DND-41 (cell line): Measurements from ENCODE around the gene BCL2L1.

Experiments used
- ATAC-seq: fragments of 200-7000 bp; cut with Tn5 transposase; 3 replicates; pipeline ENCODE4 v1.9.1; 2021; ENCODE audit warnings: low read depth; ENCODE audit not compliant: insufficient read depth
- DNase-seq: peaks from one replicate; pipeline ENCODE4 v3.0.0-alpha.2; 2020
- H2AFZ ChIP-seq: 2 replicates; pipeline ENCODE4 v1.6.0; 2012; ENCODE audit warnings: low read depth, low read length
- H3K27ac ChIP-seq: 2 replicates; pipeline ENCODE4 v1.5.1; 2012; ENCODE audit warnings: low read length, inconsistent platforms
- H3K27me3 ChIP-seq: fragments of 200-600 bp; sonication (generic); 2 replicates; pipeline ENCODE4 v1.6.0; 2012; ENCODE audit warnings: low read length, mild to moderate bottlenecking, inconsistent platforms; ENCODE audit not compliant: insufficient read depth, poor library complexity
- H3K36me3 ChIP-seq: 2 replicates; pipeline ENCODE4 v1.5.1; 2012; ENCODE audit warnings: low read length, inconsistent platforms; ENCODE audit not compliant: insufficient read depth
- H3K4me1 ChIP-seq: 2 replicates; pipeline ENCODE4 v1.5.1; 2012; ENCODE audit warnings: mild to moderate bottlenecking, low read length; ENCODE audit not compliant: insufficient read depth
- H3K4me2 ChIP-seq: 2 replicates; pipeline ENCODE4 v1.6.0; 2012; ENCODE audit warnings: mild to moderate bottlenecking, moderate library complexity, low read length, inconsistent platforms; ENCODE audit not compliant: insufficient read depth
- H3K4me3 ChIP-seq, 2 experiments: fragments of 200-600 bp in 1 of 2; shearing (Covaris generic) in 1 of 2; 2 replicates each; pipeline ENCODE4 v1.5.1; 2012 to 2016; ENCODE audit warnings: inconsistent platforms in 2 of 2, low read length in 2 of 2, mild to moderate bottlenecking in 2 of 2, low read depth in 1 of 2, moderate library complexity in 1 of 2
- H3K79me2 ChIP-seq: 2 replicates; pipeline ENCODE4 v1.6.0; 2012; ENCODE audit warnings: low read length, inconsistent platforms; ENCODE audit not compliant: insufficient read depth
- H3K9ac ChIP-seq: 2 replicates; pipeline ENCODE4 v1.6.0; 2012; ENCODE audit warnings: low read depth, mild to moderate bottlenecking, inconsistent platforms, low read length, moderate library complexity
- H3K9me3 ChIP-seq: 2 replicates; pipeline ENCODE4 v1.5.1; 2012; ENCODE audit warnings: low read length, moderate library complexity, mild to moderate bottlenecking, inconsistent platforms; ENCODE audit not compliant: insufficient read depth, severe bottlenecking
- H4K20me1 ChIP-seq: 2 replicates; pipeline ENCODE4 v1.6.0; 2012; ENCODE audit warnings: low read length; ENCODE audit not compliant: insufficient read depth
- EZH2 ChIP-seq: IDR thresholded peaks from 3 replicates; pipeline ENCODE4 v1.6.1; 2012; ENCODE audit warnings: borderline replicate concordance, low read depth, mild to moderate bottlenecking, moderate library complexity, low read length, inconsistent platforms; ENCODE audit not compliant: severe bottlenecking
- TF ChIP-seq, protein P1 (sequence below): IDR thresholded peaks from 2 replicates; pipeline ENCODE4 v1.5.1; 2012; ENCODE audit warnings: borderline replicate concordance, low read length, moderate library complexity, mild to moderate bottlenecking; ENCODE audit not compliant: poor library complexity, severe bottlenecking; ENCODE audit errors: extremely low read depth

The BCL2L1 gene

DNA sequence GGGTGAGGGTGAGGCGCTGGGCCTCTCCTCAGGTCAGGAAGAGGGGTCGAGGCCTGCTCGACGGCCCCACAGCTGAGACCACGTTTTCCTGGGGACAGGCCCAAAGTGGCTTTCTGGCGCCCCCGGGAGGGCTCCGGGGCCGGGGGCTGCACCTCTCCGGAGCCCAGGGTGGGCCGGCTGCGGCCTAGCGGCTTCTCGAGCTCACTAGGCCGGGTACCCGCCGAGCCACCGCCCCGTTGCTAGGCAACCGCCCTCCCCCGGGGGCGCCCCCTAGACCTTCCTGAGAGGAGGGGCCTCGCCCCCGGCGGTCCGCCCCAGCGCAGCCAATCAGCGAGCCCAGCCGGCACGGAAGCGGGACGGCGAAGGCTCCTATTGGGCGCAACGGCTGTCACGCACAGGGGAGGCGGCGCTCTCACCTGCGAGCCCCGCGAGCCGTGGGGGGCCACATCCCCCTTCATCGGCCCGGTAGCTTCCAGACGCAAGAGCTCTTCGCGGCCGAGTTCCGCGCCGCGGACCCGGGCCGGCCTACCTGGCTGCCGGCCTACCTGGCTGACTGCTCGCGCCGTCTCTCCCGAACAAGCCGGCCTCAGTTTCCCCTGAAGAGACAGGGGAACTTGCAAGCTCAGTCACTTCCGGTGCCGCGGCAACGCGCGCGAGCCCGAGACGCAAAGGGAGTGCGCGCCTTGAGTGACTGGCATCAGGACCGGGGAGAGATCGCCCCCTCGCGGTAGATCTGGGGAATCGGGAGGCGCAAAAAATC, 831 bp upstream of the BCL2L1 start:
- Histone ChIP-seq H2AFZ (peak overlapping the region; percentile 76), H3K4me2 (peak overlapping the region; percentile 89), H3K9me3 (no peaks in the 10 kb centered on the region), H3K27me3 (no peaks in the 10 kb centered on the region), H3K4me3 (peak overlapping the region; percentile 53 to 75), H3K9ac (peak overlapping the region; percentile 91), H3K79me2 (peaks cover 48% of the 10 kb centered on the region), H3K27ac (peak overlapping the region; percentile 90), H4K20me1 (peaks cover 34% of the 10 kb centered on the region), H3K36me3 (peaks cover 38% of the 10 kb centered on the region), H3K4me1 (peaks cover 29% of the 10 kb centered on the region)
- ATAC-seq (peak; percentile 85), DNase-seq (peak; percentile 100)
- TF ChIP-seq EZH2, result no peak
- TF ChIP-seq, protein P1, sequence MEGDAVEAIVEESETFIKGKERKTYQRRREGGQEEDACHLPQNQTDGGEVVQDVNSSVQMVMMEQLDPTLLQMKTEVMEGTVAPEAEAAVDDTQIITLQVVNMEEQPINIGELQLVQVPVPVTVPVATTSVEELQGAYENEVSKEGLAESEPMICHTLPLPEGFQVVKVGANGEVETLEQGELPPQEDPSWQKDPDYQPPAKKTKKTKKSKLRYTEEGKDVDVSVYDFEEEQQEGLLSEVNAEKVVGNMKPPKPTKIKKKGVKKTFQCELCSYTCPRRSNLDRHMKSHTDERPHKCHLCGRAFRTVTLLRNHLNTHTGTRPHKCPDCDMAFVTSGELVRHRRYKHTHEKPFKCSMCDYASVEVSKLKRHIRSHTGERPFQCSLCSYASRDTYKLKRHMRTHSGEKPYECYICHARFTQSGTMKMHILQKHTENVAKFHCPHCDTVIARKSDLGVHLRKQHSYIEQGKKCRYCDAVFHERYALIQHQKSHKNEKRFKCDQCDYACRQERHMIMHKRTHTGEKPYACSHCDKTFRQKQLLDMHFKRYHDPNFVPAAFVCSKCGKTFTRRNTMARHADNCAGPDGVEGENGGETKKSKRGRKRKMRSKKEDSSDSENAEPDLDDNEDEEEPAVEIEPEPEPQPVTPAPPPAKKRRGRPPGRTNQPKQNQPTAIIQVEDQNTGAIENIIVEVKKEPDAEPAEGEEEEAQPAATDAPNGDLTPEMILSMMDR, result peak; percentile 99

DNA sequence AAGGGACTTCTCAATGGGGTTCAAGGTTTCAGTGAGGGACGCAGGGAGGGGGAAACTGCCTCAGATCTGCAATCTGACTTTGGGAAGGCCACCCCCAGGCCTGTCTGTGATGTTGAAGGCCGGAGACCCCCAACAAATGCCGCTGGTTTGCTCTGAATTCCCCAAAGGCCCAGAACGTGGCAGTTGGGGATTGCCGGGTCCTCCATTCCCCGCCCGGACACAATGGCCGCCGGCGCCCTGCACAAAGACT, 326 bp upstream of the BCL2L1 start:
- Histone ChIP-seq H3K27ac (peak overlapping the region; percentile 90), H3K4me3 (peak overlapping the region; percentile 53 to 75), H3K79me2 (peaks cover 53% of the 10 kb centered on the region), H3K4me1 (peaks cover 33% of the 10 kb centered on the region), H3K4me2 (peak overlapping the region; percentile 89), H3K36me3 (peaks cover 41% of the 10 kb centered on the region), H3K27me3 (no peaks in the 10 kb centered on the region), H2AFZ (peak overlapping the region; percentile 57), H3K9me3 (no peaks in the 10 kb centered on the region), H4K20me1 (peaks cover 37% of the 10 kb centered on the region), H3K9ac (peak overlapping the region; percentile 91)
- DNase-seq (no peak), ATAC-seq (no peak)
- TF ChIP-seq, protein P1, result no peak
- no peak for TF ChIP-seq EZH2

DNA sequence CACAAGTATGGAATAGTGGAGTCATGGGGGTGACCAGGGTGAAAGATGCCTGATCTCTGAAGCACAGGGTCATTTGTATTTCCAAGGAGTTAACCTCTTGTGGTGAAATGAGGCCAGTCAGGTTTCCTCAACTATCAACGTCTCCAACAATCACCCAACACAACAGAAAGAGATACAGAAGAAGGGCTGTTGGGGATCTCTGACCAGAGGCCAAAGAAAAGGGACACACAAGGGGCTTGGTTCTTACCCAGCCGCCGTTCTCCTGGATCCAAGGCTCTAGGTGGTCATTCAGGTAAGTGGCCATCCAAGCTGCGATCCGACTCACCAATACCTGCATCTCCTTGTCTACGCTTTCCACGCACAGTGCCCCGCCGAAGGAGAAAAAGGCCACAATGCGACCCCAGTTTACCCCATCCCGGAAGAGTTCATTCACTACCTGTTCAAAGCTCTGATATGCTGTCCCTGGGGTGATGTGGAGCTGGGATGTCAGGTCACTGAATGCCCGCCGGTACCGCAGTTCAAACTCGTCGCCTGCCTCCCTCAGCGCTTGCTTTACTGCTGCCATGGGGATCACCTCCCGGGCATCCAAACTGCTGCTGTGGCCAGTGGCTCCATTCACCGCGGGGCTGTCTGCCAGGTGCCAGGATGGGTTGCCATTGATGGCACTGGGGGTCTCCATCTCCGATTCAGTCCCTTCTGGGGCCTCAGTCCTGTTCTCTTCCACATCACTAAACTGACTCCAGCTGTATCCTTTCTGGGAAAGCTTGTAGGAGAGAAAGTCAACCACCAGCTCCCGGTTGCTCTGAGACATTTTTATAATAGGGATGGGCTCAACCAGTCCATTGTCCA, 1.0 kb downstream of the BCL2L1 start:
- Histone ChIP-seq H4K20me1 (peaks cover 51% of the 10 kb centered on the region), H3K79me2 (peaks cover 66% of the 10 kb centered on the region), H3K4me3 (peak overlapping the region; percentile 53 to 75), H3K9me3 (no peaks in the 10 kb centered on the region), H3K4me1 (peaks cover 46% of the 10 kb centered on the region), H3K4me2 (peak overlapping the region; percentile 89), H2AFZ (no peak overlapping the region), H3K27me3 (no peaks in the 10 kb centered on the region), H3K27ac (peak overlapping the region; percentile 90), H3K9ac (peak overlapping the region; percentile 91), H3K36me3 (peaks cover 54% of the 10 kb centered on the region)
- ATAC-seq (no peak), DNase-seq (peak; percentile 50)
- TF ChIP-seq EZH2, result no peak
- TF ChIP-seq, protein P1, result no peak
